ENCODE data around the gene ASPHD2.

ASPHD2 gene

GRCh38 chr22:26480611-26480932, 51.5 kb downstream of the ASPHD2 start:
- H3K4me1 ChIP-seq, result peaks cover 3% of the 10 kb centered on the region
- TF ChIP-seq CTCF (IDR thresholded peaks at IDR 0.05), result no peak
- H3K79me2 ChIP-seq, result peaks cover 3% of the 10 kb centered on the region
- no peak overlapping the region for H3K4me2 ChIP-seq (ENCODE audit: low read length)
- no peak overlapping the region for H2AFZ ChIP-seq
- H3K27me3 ChIP-seq (ENCODE audit: control insufficient read depth, insufficient read depth, low read length), result no peaks in the 10 kb centered on the region
- H3K36me3 ChIP-seq (ENCODE audit: control insufficient read depth, insufficient read depth, low read length), result no peaks in the 10 kb centered on the region
- no peaks in the 10 kb centered on the region for H3K9me3 ChIP-seq (ENCODE audit: control insufficient read depth, low read length)
- H3K27ac ChIP-seq, result no peak overlapping the region
- no peak overlapping the region for H3K9ac ChIP-seq
- H3K4me3 ChIP-seq (ENCODE audit: low read depth, low read length), result no peak overlapping the region

GRCh38 chr22:26481112-26481693, 52.1 kb downstream of the ASPHD2 start:
- Histone ChIP-seq H3K9ac (no peak overlapping the region), H3K36me3 (ENCODE audit: control insufficient read depth, insufficient read depth, low read length) (no peaks in the 10 kb centered on the region)

GRCh38 chr22:26481694-26482093, 52.6 kb downstream of the ASPHD2 start:
- Histone ChIP-seq H3K36me3 (ENCODE audit: control insufficient read depth, insufficient read depth, low read length) (no peaks in the 10 kb centered on the region), H3K9me3 (ENCODE audit: control insufficient read depth, low read length) (no peaks in the 10 kb centered on the region), H3K4me2 (ENCODE audit: low read length) (no peak overlapping the region), H3K27ac (no peak overlapping the region), H3K4me3 (ENCODE audit: low read depth, low read length) (no peak overlapping the region), H3K4me1 (peaks cover 3% of the 10 kb centered on the region), H3K9ac (no peak overlapping the region), H2AFZ (no peak overlapping the region), H3K79me2 (peaks cover 3% of the 10 kb centered on the region), H3K27me3 (ENCODE audit: control insufficient read depth, insufficient read depth, low read length) (no peaks in the 10 kb centered on the region)
- TF ChIP-seq CTCF (IDR thresholded peaks at IDR 0.05), result no peak

More at GRCh38 chr22:26481112-26481693, 52.1 kb downstream of the ASPHD2 start:
- H2AFZ ChIP-seq, result no peak overlapping the region
- H3K27me3 ChIP-seq (ENCODE audit: control insufficient read depth, insufficient read depth, low read length), result no peaks in the 10 kb centered on the region
- no peak for TF ChIP-seq CTCF (IDR thresholded peaks at IDR 0.05)
- peaks cover 3% of the 10 kb centered on the region for H3K4me1 ChIP-seq
- H3K4me2 ChIP-seq (ENCODE audit: low read length), result no peak overlapping the region
- H3K9me3 ChIP-seq (ENCODE audit: control insufficient read depth, low read length), result no peaks in the 10 kb centered on the region
- H3K79me2 ChIP-seq, result peaks cover 3% of the 10 kb centered on the region
- no peak overlapping the region for H3K27ac ChIP-seq
- no peak overlapping the region for H3K4me3 ChIP-seq (ENCODE audit: low read depth, low read length)

- no peaks in the 10 kb centered on the region for H3K36me3 ChIP-seq (ENCODE audit: control insufficient read depth, insufficient read depth, low read length)
- no peak overlapping the region for H2AFZ ChIP-seq
- H3K4me3 ChIP-seq (ENCODE audit: low read depth, low read length), result no peak overlapping the region
- no peak overlapping the region for H3K27ac ChIP-seq
- peaks cover 3% of the 10 kb centered on the region for H3K79me2 ChIP-seq
- TF ChIP-seq CTCF (IDR thresholded peaks at IDR 0.05), result no peak
- no peaks in the 10 kb centered on the region for H3K9me3 ChIP-seq (ENCODE audit: control insufficient read depth, low read length)
- H3K4me2 ChIP-seq (ENCODE audit: low read length), result no peak overlapping the region
- no peak overlapping the region for H3K9ac ChIP-seq
- no peaks in the 10 kb centered on the region for H3K27me3 ChIP-seq (ENCODE audit: control insufficient read depth, insufficient read depth, low read length)
- H3K4me1 ChIP-seq, result peaks cover 3% of the 10 kb centered on the region
Observed at GRCh38 chr22:26482161-26482560, 53.1 kb downstream of the ASPHD2 start.

GRCh38 chr22:26483043-26483438, 54.0 kb downstream of the ASPHD2 start:
- no peaks in the 10 kb centered on the region for H3K36me3 ChIP-seq (ENCODE audit: control insufficient read depth, insufficient read depth, low read length)
- peak overlapping the region; percentile 89 for H3K4me2 ChIP-seq (ENCODE audit: low read length)
- TF ChIP-seq CTCF (IDR thresholded peaks at IDR 0.05), result no peak
- H3K4me1 ChIP-seq, result peaks cover 3% of the 10 kb centered on the region
- no peaks in the 10 kb centered on the region for H3K27me3 ChIP-seq (ENCODE audit: control insufficient read depth, insufficient read depth, low read length)
- H2AFZ ChIP-seq, result peak overlapping the region; percentile 93
- H3K9me3 ChIP-seq (ENCODE audit: control insufficient read depth, low read length), result no peaks in the 10 kb centered on the region
- peak overlapping the region; percentile 86 for H3K4me3 ChIP-seq (ENCODE audit: low read depth, low read length)
- H3K9ac ChIP-seq, result peak overlapping the region; percentile 80
- peak overlapping the region; percentile 83 for H3K27ac ChIP-seq
- peaks cover 3% of the 10 kb centered on the region for H3K79me2 ChIP-seq
